ENCODE results near the gene LRRC45.

LRRC45 gene

GRCh38 chr17:82020572-82021106, 2.5 kb upstream of the LRRC45 start:
- DNase-seq = no peak

GRCh38 chr17:82021107-82021899, 1.8 kb upstream of the LRRC45 start:
- peak; percentile 50 for DNase-seq

- no peak for DNase-seq
These were observed 1.2 kb upstream of the LRRC45 start for GRCh38 chr17:82021900-82022309.

- no peak for DNase-seq
These were observed 660 bp upstream of the LRRC45 start, which contains the start of gene CENPX for GRCh38 chr17:82022310-82022980. Gene CENPX, minus strand, starts transcription at chr17:82022878. Its CDS starts 17 bp downstream, at chr17:82022861.

- no peak for DNase-seq
These were observed 539 bp downstream of the LRRC45 start for GRCh38 chr17:82023447-82024241.

- no peak for DNase-seq
These were observed 1.8 kb downstream of the LRRC45 start for GRCh38 chr17:82024859-82025258.

- no peak for DNase-seq
These were observed 2.4 kb downstream of the LRRC45 start for GRCh38 chr17:82025401-82026107.

- DNase-seq = no peak
These were observed 5.1 kb downstream of the LRRC45 start for GRCh38 chr17:82028246-82028645.

GRCh38 chr17:82028966-82029365, 5.9 kb downstream of the LRRC45 start:
- DNase-seq = no peak

GRCh38 chr17:82029391-82029790, 6.3 kb downstream of the LRRC45 start:
- no peak for DNase-seq

GRCh38 chr17:82029990-82030469, 6.9 kb downstream of the LRRC45 start:
- peak; percentile 21 for DNase-seq

GRCh38 chr17:82030470-82031302, 7.6 kb downstream of the LRRC45 start:
- DNase-seq = peak; percentile 21

- no peak for DNase-seq
These were observed 8.3 kb downstream of the LRRC45 start, which contains the start of gene RAC3 for GRCh38 chr17:82031303-82031884. Gene RAC3, plus strand, starts transcription at chr17:82031678. Its CDS starts 84 bp downstream, at chr17:82031762.

GRCh38 chr17:82031885-82032627, 9.0 kb downstream of the LRRC45 start:
- no peak for DNase-seq

- no peak for DNase-seq
These were observed 10.4 kb downstream of the LRRC45 start for GRCh38 chr17:82033359-82034085.

- no peak for DNase-seq
These were observed 11.4 kb downstream of the LRRC45 start for GRCh38 chr17:82034371-82035011.

GRCh38 chr17:82035488-82035887, 12.4 kb downstream of the LRRC45 start:
- DNase-seq = no peak

- no peak for DNase-seq
These were observed 13.0 kb downstream of the LRRC45 start for GRCh38 chr17:82035956-82036633.
